Epithelial cell of esophagus (primary cell): Measurements from ENCODE around the gene ID1.
"Not testable (repeated sequence)": the region's sequence is repeated elsewhere in the genome, so short reads cannot be mapped to it uniquely, and the experiment has no call there.

Source experiments
- DNase-seq: peaks from one replicate; pipeline ENCODE4 v3.0.0; 2010; ENCODE audit warnings: low read depth
- H3K4me3 ChIP-seq: 2 replicates; pipeline ENCODE4 v1.5.1; 2011; ENCODE audit warnings: mild to moderate bottlenecking, low read length, control low read depth
- CTCF ChIP-seq: IDR thresholded peaks from 2 replicates; pipeline ENCODE4 v1.5.1; 2011; ENCODE audit warnings: low read depth, mild to moderate bottlenecking, low read length, control low read depth, inconsistent platforms; ENCODE audit not compliant: insufficient read depth; ENCODE audit errors: missing control alignments

Gene ID1

GRCh38 chr20:31641391-31641790, 36.3 kb downstream of the ID1 start:
- no peak overlapping the region for H3K4me3 ChIP-seq
- no peak for DNase-seq
- TF ChIP-seq CTCF = no peak

- no peak for DNase-seq
- H3K4me3 ChIP-seq = no peak overlapping the region
- TF ChIP-seq CTCF = no peak
These were observed 37.7 kb downstream of the ID1 start for GRCh38 chr20:31642837-31643236.

- TF ChIP-seq CTCF = no peak
- DNase-seq = no peak
These were observed 38.4 kb downstream of the ID1 start for GRCh38 chr20:31643522-31643921.

GRCh38 chr20:31644701-31645100, 39.6 kb downstream of the ID1 start:
- no peak overlapping the region for H3K4me3 ChIP-seq
- no peak for DNase-seq
- TF ChIP-seq CTCF = no peak

More at GRCh38 chr20:31643522-31643921, 38.4 kb downstream of the ID1 start:
- H3K4me3 ChIP-seq = no peak overlapping the region

GRCh38 chr20:31648104-31648503, 43.0 kb downstream of the ID1 start:
- H3K4me3 ChIP-seq, DNase-seq: not testable (repeated sequence)

GRCh38 chr20:31652917-31653396, 47.9 kb downstream of the ID1 start:
- H3K4me3 ChIP-seq = no peak overlapping the region
- no peak for TF ChIP-seq CTCF
- DNase-seq = peak; percentile 20

- no peak overlapping the region for H3K4me3 ChIP-seq
- TF ChIP-seq CTCF = no peak
- DNase-seq = no peak
These were observed 48.5 kb downstream of the ID1 start for GRCh38 chr20:31653561-31653960.
